Cardiac septum (tissue), 1 donor: ENCODE results near the gene KIF3A. TPM values are rescaled to one million over a fixed set of nuclear protein-coding genes. Genes with fewer than 3 reads are reported as not detected.

Source experiments
- DNase-seq: peaks from one replicate; pipeline ENCODE4 v3.0.0-alpha.2; 2020; ENCODE audit warnings: low spot score
- intact Hi-C: fragments of 100-400 bp; cut with DNase I; formaldehyde crosslinking; loops from one replicate; pipeline ENCODE4 v1.14.0; 2022
- total RNA-seq: library from RNA; stranded (reverse); fragmentation: NEBNext Ultra II Directional; extraction: Animal tissue kit (Norgen Biotek cat#: 25700); gene quantifications from one replicate; pipeline ENCODE4 v1.2.1, GENCODE V29; 2021
- donor health status: DM: no; HTN: no; CAD: no.

The KIF3A gene
- total RNA-seq, 1 donor from 2014 or later = 10.9 TPM

DNA sequence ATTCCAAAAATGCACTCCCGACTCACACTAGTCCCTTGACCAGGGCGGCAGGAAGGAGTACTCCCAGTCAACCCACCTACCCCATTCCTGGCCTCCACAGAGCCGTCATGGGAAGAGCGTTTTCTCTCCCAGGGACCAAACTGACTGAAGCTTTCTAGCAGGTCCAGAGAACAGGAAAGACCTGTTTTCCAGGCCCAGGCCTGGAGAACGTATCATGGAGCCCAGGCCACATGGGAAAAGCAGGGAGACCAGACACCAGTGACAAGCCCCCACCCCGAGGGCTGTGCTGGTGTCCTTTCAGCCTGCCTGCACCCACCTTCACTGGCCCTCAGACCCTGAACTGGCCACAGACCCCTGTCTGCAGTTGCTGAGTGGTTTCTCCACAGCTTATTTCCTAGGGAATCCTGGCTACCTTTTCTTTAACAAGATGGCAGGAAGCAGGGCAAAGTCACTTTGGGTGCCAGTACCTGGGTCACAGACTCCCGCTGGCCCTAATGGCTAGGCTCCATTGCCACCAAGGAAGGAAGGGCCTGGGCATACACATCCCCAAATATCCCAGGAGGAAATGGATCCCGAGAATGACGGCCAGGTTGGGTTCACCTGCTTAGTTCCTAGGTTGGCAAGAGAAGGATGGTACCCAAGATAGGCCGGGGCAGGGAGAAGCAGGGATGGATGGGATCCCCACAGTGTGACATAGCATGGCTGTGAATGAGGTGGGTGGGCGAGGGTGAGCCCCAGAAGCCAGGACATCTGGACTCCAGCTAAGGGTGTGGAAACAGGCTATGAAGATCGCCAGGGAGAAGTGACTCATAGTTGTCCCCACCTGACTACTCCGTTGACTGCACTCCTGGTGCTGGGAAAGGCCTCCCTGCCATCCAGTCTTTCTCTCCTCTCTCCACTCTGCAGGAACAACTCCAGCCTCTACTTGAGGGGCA lies 22.0 kb upstream of the KIF3A start:
- no peak for DNase-seq
- intact Hi-C loops = no loop called here

DNA sequence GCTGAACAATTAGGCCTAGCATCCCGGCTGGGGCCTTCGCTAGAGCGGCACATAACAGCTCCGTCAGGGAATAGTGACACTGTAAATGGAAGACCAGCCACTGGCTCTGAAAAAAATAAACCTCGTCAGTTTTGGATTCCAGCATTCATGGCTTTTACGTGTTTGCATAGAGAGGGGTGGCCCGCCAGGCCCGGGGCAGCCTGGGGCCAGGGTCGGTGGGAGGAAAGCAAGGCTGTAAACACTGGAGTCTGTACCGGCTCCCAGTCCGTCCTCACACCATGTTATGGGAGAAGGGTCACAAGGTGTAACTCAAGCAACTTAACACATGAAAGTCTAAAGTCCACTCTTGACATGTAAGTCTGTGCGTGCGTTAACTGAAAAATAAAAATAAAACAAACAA lies 21.1 kb upstream of the KIF3A start:
- intact Hi-C loops = no loop called here
- DNase-seq = no peak

DNA sequence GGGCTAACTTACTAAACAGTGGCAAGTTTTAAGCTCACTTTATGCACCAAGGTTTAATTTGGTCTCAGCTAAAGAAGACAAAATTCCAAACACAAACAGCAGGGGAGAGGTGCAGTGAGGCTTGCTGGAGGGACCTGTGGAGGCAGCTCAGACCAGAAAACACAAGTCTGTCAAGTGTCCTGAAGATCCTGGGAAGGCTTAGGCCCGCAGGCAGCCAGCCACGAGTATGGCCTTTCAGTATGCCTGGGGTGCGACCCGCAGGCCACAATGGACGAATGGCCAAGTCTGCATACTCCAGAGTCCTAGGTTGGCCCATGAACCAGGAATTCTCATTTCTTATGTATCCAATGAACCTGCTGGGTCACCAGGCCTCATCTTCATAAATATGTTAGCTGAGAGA lies 19.2 kb upstream of the KIF3A start:
- intact Hi-C loops = no loop called here
- no peak for DNase-seq

DNA sequence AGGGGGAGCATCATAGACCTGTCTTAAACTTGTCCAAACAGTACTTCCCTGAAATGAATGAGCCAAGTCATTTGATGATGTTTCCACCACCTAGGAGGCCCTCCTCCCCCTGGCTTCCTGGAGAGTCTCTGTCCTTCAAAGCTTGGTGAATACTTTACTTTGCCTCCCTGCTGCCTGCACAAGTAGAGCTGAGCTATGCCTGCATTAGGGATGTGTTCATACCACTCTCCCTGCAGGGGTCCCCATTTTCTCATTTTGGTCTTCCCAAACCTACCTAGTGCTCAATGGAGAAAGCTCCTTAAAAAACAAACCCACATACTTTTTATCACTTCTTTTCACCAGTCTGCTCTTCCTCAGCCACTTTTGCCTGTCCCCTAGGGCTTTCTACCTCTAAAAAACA lies 17.6 kb upstream of the KIF3A start:
- intact Hi-C loops = no loop called here
- DNase-seq = no peak

DNA sequence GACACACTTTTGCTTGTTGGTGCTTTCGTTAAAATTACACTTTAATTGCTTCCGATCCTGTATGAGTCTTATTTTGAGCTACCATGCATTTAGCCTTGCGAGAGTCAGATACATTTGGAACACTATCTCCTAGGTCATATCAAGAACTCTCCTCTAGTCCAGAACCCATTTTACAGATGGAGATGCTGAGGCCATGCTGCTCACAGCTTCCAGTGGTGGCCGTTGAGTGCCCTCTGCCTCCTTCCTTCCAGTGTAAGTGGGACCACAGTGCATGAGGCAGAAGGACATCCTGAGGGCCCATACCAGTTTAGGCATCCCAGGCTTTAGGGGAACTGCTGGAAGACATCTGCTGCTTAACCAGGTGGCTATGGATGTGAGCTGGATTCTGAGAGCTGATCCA lies 16.8 kb upstream of the KIF3A start:
- intact Hi-C loops = no loop called here
- no peak for DNase-seq

DNA sequence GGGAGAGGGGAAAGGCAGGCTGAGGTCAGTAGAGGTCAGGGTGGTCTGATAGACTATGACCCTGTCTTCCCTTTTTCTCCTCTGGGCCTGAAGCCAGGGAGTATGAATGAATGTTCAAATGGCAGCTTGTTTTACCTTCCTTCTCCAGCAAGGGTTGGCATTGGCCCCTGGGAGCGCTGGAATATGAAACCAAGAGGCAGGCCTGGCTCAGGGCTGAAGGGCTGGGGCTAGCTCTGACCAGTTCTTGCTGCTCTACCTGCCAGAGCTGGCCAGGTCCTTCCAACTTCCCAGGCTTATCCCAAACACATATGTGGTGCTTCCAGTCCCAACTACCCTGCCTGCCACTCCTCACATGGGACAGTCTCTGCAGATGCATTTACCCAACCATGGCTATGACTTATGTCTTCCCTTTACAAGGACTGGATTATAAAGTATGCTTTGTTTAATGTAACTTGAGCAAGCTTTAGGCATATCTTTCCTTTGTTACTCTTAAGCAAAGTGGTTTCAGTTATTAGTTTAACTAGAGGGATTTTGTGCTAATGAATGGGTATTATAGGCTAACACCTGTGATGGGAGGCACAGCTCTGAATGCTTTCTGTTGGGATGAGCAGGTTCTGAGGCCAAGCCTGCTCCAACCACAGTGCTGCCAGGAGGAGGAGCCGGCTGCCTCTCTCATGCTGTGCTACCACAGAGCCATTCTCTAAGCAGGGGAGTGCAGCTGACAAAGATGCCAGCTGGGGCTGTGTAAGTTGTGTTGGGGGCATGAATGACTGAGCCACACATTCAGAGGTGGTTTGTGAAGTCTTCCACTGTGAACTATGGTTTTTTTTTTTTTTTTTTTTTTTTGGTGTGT lies 16.0 kb upstream of the KIF3A start:
- peak; percentile 57 for DNase-seq
- intact Hi-C loops = loop anchor here (2.0 kb wide), 1 partner anchor 67 kb away; no protein-coding TSS in a partner anchor

DNA sequence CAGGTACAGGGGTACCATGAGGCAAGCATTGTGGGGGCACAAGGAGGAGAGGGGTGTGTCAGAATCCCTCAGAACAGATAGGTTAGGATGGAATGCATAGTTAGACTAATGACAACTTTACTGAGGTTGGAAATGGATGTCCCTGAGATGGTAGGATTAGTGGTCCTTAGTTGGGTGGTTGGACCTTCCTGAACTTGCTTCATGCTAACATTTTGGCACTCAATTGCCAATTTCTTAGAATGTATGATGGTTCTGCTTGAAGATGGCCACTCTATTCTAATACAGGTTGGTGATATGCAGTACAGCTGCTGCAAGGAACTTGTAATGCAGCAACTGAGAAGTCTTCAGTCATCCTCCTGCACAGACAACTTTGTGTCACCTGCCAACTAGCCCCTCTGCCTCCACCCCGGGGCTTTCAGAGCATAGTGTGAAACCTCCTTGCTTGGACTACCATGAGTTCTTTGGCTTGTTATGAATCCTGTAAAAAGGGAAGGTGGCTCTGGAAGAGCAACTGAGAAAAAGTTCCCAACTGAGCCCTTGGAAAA lies 15.3 kb upstream of the KIF3A start:
- intact Hi-C loops = loop anchor here (2.0 kb wide), 1 partner anchor 68 kb away; no protein-coding TSS in a partner anchor
- no peak for DNase-seq

DNA sequence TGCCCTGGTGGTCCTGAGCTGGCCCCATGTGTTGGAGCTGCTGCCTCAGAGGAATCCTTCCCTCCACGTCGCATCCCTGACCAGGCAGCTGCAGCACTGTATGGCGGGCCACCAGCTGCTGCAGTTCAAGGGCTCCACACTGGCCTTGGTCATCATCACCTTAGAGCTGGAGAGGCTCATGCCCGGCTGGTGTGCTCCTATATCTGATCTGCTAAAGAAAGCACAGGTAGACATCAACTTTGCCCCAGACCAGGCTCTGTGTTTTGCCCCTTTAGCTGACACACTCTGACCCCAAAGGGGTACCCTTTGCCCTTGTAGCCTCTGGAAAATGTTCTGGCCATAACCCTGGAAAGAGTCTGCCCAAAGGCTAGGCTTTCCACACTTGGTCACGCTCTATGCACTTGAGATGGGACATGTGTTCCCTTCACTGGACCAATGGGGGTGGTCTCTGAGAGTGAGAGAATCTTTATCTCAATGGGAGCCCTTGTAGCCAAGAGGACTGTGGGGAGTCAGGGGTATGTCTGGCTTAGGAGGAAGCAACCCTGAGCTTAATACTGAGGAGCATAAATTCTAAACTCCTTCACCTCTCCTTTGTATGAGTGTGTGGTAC lies 14.7 kb upstream of the KIF3A start:
- intact Hi-C loops = loop anchor here (2.0 kb wide), 1 partner anchor 69 kb away; no protein-coding TSS in a partner anchor
- no peak for DNase-seq

DNA sequence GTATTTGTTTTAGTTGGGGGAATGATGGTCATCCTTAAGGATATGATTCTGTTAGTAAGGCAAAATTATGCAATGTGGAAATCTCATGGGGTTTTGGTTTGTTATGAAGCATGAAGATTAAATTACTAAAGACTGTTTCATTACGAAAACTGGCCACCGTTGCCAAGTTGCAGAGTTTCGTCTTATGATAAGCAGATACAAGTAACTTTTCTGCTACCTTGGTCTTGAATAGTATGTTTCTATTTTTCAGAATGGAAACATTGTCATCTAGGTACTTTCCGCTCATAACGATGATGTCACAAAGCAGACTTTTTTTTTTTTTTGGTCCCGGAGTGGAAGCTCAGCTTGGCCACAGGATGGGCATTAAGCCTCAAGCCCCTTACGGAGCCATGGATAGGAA lies 14.1 kb upstream of the KIF3A start:
- intact Hi-C loops = no loop called here
- DNase-seq = no peak

DNA sequence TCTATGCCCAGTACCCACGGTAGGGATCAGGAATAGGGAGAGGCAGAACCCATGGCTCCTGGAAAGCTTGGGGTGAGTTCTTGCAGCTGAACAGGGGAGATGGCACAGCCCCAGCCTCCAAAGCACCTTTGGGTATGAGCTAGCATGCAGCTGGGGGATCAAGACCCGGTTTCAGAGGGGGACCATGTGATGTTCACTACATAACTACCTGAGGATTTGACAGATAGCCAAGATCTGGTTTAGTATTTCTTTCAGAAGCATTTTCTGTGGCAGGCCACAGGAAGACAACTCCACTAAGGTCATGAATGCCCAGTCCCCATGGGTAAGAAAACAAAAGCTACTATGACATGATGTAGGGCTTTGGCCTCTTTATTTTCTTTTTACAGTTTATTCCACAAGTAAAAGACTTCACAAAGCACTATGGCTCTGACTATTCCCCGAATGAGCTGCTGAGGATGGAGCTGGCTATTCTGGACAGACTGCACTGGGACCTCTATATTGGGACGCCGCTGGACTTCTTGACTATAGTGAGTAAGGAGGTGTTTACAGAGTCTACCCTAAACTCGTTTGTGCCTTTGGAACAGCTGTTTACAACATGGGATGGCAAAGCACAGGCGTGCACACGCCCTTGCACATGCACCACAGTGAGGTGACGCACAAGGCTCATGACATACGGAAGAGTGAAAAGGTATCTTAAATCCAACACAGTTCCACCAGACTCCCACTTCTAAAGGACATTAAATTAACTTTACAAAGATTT lies 13.3 kb upstream of the KIF3A start:
- no peak for DNase-seq
- intact Hi-C loops = no loop called here

DNA sequence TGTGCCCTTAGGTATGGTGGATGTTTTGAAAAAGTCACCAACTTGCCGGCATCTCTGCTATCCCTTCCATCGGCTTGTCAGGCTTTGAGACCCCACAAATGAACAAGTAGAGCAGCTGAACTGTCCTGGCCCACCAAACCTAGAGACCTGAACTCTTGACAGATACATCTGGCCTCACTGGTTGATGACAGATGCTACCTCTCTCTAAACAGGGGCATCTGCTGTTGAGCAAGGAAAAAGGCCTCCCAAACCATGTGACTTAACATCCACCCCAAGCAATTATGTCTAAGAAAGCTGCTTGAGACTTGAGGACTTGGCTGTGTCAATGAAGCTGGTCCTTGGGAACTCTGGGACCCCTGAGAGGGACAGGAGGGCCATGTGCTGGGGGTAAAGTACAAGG lies 12.2 kb upstream of the KIF3A start:
- intact Hi-C loops = no loop called here
- no peak for DNase-seq

DNA sequence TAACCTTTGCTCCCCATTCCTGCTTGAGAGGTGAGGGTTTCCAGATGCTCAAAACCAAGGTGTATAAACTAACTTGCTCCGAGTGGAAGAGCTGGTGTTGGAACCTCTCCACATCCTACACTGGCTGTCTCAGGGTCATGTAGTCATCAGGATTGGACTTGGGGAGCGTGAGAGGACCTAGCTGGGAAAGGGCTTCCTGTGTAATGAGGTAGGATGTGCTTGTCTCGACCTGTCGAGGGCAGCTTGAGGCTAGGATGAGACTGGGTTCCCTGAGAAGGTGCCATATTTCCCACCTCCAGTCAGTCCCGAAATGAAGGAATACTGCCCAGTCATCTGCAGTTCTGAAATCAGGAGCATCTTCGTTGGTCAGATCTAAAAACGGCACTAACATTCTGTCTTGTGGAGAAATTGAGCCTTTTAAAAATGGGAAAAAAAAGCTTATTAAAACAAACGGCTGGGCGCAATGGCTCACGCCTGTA lies 11.2 kb upstream of the KIF3A start:
- intact Hi-C loops = no loop called here
- DNase-seq = no peak

DNA sequence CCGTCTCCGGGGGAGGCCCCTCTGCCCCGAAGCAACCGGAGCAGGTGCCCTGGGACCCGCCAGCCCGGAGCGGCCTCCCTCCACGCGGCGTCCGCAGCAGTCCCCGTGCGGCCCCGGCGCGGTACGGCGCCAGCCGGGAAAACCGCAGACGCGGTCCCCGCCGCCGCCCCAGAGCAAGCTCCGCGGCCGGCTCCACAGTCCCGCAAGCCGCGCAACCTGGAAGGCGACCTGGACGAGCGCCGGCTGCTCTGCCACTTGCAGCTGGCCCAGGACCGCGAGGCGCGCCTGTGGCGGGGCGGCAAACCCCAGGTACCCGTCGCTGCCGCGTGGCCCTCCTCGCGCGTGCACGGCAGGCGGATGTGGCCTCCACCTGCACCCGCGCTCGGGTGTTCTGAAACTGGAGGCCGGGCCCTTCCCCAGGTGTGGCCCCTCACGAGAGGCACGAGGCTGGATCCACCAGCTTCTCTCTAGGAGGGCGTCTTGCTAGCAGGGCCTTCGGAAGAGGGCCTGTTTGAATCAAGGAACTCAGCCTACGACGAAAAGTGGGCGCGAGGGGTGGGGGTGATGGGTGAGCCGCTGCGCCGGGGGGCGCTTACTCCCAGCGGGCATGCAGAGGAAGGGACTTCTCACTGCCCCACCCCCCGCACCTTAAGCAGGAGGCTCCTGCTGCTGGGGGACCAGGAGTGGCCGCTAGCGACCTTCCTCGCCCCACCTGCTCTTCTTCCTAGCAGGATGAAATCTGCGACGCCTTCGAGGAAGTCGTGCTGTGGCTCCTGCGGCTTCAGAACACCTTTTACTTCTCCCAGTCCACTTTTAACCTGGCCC lies 10.5 kb upstream of the KIF3A start:
- no peak for DNase-seq
- intact Hi-C loops = no loop called here

DNA sequence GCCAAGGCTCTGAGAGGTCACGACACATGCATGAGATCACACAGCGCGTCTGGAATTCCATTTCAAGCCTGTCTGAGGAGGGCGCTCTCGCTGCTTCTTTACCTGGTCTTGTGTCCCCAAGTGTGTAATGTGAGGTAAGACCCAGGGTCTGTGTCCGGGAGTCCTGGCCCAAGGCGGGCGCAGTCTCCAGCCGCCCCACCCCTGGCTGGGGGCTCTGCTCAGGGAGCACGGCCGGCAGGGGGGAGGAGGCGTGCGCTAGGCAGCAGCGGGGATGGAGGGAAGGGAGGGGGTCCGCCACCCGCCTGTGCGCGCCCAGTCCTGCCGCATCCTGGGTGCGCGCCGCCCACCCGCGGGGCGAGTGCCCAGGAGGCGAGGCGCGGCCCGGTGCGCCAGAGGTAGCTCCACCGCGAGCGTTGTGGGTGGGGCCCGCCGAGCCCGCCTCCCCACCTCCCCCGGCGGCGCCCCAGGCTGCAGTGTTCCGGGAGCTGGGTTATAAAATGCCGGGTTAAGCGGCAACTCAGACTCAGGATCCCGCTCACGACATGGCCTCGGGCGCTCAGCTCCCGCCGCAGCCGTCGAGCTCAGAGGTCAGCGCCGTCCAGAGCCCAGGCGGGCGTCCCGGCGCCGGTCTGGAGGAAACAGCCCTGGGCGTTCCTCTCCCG lies 9.7 kb upstream of the KIF3A start, which contains the start of gene CCNI2:
CCNI2 (plus strand) TSS at position 473 of the 662 bp plus-strand sequence; CDS start at position 543, 70 bp downstream.
- no peak for DNase-seq
- intact Hi-C loops = no loop called here

DNA sequence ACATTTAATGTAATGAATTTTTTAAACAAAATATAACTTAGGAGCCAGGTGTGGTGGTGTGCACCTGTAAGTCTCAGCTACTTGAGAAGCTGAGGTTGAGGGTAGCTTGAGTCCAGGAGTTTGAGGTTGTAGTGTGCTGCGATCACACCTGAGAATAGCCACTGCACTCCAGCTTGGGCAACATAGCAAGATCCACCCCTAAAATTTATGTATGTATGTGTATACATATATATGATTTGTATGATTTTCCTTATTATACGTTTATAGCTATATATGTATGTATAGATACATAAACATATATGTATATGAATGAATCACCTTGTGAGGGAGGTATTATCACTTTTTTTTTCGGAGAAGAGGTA lies 9.2 kb upstream of the KIF3A start:
- no peak for DNase-seq
- intact Hi-C loops = no loop called here

DNA sequence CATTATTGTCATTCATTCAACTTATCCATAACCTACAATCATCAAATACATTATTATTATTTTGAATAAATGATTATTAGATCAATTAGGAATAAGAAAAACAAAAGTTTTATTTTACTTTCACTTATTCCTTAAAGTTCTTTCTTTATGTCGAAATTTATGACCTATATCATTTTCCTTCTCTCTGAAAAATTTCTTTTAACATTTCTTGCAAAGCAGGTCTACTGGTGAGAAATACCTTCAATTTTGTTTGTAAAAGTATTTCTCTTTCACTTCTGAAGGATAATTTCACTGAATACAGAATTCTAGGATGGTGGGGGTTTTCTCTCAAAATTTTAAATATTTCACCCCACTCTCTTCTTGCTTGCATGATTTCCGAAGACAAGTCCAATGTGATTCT lies 7.3 kb upstream of the KIF3A start:
- intact Hi-C loops = no loop called here
- DNase-seq = no peak

DNA sequence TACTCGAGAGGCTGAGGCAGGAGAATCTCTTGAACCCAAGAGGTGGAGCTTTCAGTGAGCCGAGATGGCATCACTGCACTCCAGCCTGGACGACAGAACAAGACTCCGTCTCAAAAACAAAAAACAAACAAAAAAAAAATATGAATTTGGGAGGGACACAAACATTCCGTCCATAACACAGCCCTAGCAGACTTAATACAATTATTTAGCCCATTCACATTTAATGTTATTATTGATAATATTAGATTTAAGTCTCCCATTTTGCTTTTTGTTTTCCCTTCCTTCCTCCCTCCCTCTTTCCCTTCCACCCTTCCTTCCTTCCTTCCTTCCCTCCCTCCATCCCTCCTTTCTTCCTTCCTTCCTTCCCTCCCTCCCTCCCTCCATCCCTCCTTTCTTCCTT lies 5.3 kb upstream of the KIF3A start:
- intact Hi-C loops = no loop called here
- no peak for DNase-seq

DNA sequence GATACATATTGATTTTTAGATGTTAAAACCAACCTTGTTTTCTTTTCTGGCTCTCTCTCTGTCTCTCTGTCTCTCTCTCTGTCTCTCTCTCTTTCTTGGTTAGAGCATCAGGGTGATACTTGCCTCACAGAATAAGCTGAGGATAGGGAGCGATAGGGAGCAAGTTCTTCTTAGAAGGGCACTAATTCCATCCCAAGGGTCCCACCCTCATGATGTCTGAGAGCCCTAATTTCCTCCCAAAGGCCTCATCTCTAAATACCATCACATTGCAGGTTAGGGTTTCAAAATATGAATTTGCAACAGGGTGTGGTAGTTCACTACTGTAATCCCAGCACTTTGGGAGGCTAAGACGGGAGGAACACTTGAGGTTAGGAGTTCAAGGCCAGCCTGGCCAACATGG lies 4.8 kb upstream of the KIF3A start:
- intact Hi-C loops = no loop called here
- no peak for DNase-seq
